NB4 (cell line): ENCODE measurements around the gene NPIPA7.
"Not testable (repeated sequence)": the region's sequence is repeated elsewhere in the genome, so short reads cannot be mapped to it uniquely, and the experiment has no call there.

ENCODE experiments used
- CTCF ChIP-seq: IDR thresholded peaks from one replicate; pipeline ENCODE4 v1.5.1; 2012; ENCODE audit warnings: low read depth, low read length
- TF ChIP-seq, protein P1 (sequence below): IDR thresholded peaks from 2 replicates; pipeline ENCODE4 v1.6.1; 2011; ENCODE audit warnings: low read depth, low read length

- TF ChIP-seq CTCF: not testable (repeated sequence)
- TF ChIP-seq, protein P1, sequence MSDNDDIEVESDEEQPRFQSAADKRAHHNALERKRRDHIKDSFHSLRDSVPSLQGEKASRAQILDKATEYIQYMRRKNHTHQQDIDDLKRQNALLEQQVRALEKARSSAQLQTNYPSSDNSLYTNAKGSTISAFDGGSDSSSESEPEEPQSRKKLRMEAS: not testable (repeated sequence)
Observed at GRCh38 chr16:16367285-16367628, 11.7 kb upstream of the NPIPA7 start.
